22Rv1 (cell line): Measurements from ENCODE around the gene ETV7.
"Not testable (repeated sequence)": the region's sequence is repeated elsewhere in the genome, so short reads cannot be mapped to it uniquely, and the experiment has no call there.

ENCODE experiments used
- H3K27ac ChIP-seq: fragments of 450-650 bp; 2 replicates; pipeline ENCODE4 v1.5.1; 2017
- ZFX ChIP-seq: fragments of 450-650 bp; IDR thresholded peaks from 2 replicates; pipeline ENCODE4 v1.6.1; 2017; ENCODE audit warnings: antibody characterized with exemption, borderline replicate concordance
- TF ChIP-seq, protein P1 (sequence below): fragments of 450-650 bp; IDR thresholded peaks from 2 replicates; pipeline ENCODE4 v1.5.1; 2017; ENCODE audit warnings: mild to moderate bottlenecking

ETV7 gene

DNA sequence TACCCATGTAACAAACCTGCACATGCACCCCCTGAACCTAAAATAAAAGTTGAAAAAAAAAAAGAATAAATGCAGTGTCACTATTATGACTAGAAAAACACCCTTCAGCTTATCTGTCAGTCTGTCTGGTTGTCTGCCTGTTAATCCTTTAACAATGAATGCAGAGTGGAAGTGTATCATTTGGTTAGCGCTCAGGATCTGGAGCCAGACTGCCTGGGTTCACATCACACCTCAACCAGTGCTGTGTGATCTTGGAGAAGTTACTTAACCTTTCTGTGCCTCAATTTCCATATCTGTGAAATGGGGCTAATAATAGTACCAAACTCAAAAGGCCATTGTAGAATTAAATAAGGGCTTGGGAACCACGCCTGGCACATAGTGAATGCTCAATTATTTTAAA, 16.8 kb downstream of the ETV7 start:
- H3K27ac ChIP-seq, result no peak overlapping the region
- TF ChIP-seq, protein P1, sequence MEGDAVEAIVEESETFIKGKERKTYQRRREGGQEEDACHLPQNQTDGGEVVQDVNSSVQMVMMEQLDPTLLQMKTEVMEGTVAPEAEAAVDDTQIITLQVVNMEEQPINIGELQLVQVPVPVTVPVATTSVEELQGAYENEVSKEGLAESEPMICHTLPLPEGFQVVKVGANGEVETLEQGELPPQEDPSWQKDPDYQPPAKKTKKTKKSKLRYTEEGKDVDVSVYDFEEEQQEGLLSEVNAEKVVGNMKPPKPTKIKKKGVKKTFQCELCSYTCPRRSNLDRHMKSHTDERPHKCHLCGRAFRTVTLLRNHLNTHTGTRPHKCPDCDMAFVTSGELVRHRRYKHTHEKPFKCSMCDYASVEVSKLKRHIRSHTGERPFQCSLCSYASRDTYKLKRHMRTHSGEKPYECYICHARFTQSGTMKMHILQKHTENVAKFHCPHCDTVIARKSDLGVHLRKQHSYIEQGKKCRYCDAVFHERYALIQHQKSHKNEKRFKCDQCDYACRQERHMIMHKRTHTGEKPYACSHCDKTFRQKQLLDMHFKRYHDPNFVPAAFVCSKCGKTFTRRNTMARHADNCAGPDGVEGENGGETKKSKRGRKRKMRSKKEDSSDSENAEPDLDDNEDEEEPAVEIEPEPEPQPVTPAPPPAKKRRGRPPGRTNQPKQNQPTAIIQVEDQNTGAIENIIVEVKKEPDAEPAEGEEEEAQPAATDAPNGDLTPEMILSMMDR, result no peak
- no peak for TF ChIP-seq ZFX

DNA sequence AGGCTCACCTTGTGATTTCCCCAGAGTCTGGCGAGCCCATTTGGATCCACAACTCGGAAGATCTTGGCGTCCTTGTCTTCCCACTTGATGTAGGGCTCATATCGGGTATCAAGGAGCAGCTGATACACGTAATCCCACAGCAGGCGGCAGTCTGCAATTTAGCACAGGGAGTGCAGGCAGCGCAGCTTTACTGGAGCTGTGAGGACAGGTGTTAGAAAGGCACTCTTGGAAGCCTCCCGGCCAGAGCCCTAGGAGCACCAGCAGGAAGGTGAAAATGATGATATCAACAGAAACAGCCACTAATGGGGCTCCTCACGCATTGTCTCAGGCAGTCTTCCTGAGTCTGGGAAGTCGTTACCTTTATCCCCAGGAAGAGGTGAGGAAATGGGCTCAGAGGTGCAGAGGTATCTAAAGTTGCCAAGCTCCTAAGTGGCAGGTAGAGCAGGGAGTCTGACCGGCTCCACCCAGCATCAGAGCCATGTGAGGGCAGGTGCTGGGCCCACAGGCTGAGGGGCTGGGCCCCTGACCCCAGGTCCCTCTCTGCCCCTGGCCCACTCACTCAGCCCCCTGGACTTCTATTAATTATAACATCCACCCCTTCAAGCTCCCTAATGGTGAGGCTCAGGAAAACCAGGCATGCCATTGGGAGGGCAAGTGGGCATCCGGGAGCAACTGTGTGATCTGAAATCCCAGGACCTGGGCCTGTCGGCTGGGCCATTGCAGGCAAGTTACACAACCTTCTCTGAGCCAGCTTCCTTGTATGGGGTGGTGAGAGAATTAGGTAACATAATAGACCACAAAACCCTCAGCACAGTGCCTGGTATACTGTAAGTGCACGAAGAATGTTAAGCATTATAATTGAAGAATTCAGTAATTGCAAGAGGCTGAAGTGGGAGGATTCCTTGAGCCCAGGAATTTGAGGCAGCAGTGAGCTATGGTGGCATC, 18.3 kb downstream of the ETV7 start:
- no peak overlapping the region for H3K27ac ChIP-seq
- TF ChIP-seq ZFX, result no peak
- TF ChIP-seq, protein P1, result no peak

DNA sequence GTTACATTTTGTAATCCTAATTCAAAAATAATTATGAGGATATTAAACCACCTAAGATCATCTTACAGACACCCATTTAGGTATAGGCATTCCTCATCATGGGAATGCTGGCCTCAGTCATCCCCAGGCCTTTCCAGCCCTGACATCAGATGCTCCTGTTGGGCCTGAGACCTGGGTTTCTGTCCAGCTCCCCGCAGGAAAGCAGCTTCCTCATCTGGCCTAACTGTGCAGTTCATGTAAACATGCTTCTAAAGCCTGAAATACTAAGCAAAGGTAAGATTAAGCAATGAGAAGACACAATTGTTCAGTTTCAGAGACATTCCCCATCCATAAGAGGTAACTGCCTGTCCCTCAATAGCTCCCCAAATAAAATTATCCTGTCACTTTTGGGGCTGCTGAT, 19.0 kb downstream of the ETV7 start:
- no peak overlapping the region for H3K27ac ChIP-seq
- TF ChIP-seq, protein P1, result no peak
- no peak for TF ChIP-seq ZFX

DNA sequence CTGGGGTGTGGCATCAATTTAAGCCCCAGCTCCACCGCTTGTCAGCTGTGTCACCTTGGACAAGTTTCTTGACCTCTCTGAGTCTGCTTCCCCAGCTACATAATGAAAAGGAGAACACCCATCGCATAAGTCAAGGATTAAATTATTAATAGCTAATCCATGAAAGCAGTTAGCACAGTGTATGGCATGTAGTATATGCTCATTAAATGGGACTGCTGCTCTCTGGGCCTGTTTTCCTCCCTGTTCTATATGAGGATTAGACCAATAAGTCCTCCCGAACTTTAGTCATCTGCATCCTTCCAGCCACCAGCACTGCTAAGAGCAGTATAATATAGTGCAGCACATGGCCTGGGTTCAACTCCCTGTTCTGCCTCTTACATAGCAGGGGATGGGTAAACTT, 19.7 kb downstream of the ETV7 start:
- no peak for TF ChIP-seq ZFX
- TF ChIP-seq, protein P1, result no peak
- H3K27ac ChIP-seq, result no peak overlapping the region

DNA sequence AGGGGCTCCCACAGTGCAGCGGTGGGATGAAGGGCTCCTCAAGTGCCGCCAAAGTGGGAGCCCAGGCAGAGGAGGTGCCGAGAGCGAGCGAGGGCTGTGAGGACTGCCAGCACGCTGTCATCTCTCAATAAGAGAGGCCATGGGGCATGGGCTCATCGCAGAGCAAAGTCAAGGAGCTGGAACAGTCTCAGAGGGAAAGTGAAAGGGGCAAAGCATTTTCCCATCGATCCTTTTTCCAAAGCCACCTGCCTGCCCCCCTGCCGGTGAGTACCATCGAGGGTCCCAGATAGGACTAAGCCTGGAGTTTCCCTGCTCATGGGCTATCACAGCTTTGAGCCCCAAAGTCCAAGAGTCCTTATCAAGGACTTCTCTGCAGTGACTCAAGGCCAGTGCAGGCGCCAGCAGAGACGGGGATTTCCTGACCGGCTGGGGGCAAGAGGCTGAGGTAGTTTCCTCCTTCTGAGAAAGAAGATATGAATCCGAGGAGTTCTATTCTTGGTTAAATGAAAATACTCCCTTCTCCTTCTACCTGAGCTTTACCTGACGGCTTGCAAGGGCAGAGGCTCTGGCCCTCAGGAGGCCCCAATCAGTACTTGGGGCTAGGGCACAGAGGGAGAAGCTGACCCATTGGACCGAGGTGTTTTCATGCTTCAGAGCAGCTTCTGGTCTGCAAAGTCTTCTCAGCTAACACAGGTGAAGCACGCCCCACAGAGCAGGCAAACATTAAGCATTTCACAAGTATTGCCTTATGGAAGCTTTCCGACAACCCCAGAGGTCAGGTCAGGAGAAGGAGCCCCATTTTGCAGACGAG, 22.6 kb downstream of the ETV7 start:
- H3K27ac ChIP-seq, result no peak overlapping the region
- TF ChIP-seq, protein P1, result no peak
- no peak for TF ChIP-seq ZFX

DNA sequence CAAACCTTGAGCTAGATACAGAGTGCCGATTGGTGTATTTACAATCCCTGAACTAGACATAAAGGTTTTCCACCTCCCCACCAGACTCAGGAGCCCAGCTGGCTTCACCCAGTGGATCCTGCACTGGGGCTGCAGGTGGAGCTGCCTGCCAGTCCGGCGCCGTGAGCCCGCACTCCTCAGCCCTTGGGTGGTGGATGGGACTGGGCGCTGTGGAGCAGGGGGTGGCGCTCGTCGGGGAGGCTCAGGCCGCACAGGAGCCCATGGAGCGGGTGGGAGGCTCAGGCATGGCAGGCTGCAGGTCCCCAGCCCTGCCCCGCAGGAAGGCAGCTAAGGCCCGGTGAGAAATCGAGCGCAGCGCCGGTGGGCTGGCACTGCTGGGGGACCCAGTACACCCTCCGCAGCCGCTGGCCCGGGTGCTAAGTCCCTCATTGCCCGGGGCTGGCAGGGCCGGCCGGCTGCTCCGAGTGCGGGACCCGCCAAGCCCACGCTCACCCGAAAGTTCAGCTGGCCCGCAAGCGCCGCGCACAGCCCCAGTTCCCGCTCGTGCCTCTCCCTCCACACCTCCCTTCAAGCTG, 23.3 kb downstream of the ETV7 start:
- not testable (repeated sequence) for H3K27ac ChIP-seq

DNA sequence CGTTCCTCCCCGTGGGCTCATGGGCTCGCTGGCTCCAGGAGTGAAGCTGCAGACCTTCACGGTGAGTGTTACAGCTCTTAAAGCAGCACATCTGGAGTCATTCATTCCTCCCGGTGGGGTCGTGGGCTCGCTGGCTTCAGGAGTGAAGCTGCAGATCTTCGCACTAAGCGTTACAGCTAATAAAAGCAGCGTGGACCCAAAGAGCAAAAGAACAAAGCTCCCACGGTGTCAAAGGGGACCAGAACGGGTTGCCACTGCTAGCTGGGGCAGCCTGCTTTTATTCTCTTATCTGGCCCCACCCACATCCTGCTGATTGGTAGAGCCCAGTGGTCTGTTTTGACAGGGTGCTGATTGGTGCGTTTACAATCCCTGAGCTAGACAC, 24.1 kb downstream of the ETV7 start:
- not testable (repeated sequence) for H3K27ac ChIP-seq
